Measurements from ENCODE around the gene PDZD4.
"Not testable (repeated sequence)": the region's sequence is repeated elsewhere in the genome, so short reads cannot be mapped to it uniquely, and the experiment has no call there.

Gene PDZD4

DNA sequence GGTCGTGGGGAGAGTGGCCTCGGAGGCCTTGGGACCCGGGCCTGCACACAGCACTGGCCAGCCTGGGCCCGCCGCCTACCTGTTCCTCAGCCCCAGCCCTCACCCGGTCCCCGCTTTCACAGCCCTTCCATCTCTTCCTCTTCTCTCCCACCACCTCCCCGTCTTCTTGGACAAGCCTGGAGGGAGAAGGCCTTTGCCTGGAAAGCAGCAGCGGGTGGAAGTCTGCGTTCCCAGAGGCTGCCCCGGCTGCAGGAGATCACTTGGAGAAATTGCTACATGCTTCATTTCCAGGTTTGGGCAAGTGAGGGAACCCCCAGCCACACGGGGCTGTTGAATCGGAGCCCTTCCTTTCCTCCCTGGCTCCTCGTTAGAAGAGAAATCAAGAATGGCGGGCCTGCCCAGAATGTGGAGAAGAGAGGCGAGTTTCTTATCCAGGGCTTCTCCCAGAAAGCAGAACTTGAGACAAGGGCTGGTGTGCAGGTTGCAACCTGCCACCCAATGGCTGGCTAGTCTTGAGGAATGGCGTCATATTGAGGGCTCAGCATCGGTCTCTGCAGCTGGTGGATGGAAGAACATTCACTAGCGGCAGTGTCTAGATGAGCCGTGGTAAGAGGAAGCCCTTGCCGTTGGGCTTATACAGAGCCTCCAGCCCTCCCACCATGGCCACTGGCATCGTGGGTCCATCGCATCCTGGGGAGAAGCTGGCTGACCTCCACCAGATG lies 1.2 kb upstream of the PDZD4 start:
- no peak for DNase-seq

- no peak for DNase-seq
Measured at GRCh38 chrX:153830640-153831428, 490 bp upstream of the PDZD4 start.

- DNase-seq, result no peak
Measured at GRCh38 chrX:153829549-153829798, 870 bp downstream of the PDZD4 start.

GRCh38 chrX:153828723-153829548 lies 1.4 kb downstream of the PDZD4 start:
- DNase-seq, result no peak

DNA sequence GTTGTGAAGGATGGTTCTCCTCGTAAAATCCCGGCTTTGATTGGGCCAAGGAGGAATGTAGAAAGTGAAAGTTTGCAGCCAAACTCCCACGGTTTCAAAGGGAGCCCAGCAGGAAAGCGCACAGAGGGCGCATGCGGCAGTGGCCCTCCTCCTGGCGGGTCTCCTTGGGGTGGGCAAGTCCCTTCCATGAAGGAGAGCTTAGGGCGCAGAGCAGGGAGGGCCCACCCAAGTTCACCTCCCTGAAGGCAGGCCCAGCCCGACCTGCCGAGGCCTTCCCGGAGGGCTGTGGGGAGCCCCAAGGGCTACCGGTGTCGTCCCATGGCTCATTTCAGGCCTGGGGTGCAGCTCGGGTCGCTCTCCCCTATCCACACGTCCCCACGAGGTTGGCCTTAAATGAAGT lies 2.0 kb downstream of the PDZD4 start:
- DNase-seq, result no peak

- no peak for DNase-seq
Measured at GRCh38 chrX:153827903-153828302, 2.4 kb downstream of the PDZD4 start.

- DNase-seq, result no peak
Measured at GRCh38 chrX:153827016-153827415, 3.3 kb downstream of the PDZD4 start.

- no peak for DNase-seq
Measured at GRCh38 chrX:153825042-153825441, 5.3 kb downstream of the PDZD4 start.

DNA sequence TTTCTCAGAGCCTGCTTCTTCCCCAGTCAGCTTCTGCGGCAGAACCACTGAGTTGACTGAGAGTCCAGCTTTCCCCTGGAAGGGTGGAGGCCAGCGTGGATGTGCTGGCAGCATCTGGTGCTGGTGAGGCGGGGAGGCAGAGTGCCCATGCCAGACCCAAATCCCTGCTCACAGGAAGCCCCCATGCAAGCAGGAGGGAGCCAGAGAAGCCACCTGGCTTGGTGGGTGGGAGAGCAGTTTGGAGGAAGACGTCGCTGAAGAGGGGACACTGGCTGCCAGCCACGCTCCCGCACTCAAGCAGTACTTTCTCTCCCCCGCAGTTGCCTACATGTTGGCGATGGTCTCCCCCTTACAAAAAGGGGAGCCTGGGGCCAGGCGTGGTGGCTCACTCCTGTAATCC lies 6.0 kb downstream of the PDZD4 start:
- DNase-seq, result no peak

DNA sequence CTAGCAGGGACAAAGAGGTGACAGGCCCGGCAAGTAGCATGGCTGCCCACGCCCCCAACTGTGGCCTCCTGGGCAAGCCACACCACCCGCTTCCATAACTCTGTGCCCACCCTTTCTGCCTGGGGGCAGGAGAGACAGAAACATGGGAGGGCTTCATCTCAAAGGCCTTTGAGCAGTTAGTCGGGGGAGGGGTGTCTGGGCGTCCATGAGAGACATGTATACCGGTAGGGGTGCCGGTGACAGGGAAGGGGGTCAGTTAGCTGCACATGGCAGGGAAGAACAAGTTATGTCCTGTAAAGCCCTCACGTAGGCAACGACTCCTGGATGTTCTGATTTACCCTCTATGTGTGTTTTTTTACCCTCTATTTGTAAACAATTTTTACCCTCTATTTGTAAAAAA lies 9.3 kb downstream of the PDZD4 start:
- no peak for DNase-seq

- DNase-seq, result no peak
Measured at GRCh38 chrX:153820601-153821000, 9.7 kb downstream of the PDZD4 start.

GRCh38 chrX:153819384-153820040 lies 10.8 kb downstream of the PDZD4 start:
- no peak for DNase-seq

DNA sequence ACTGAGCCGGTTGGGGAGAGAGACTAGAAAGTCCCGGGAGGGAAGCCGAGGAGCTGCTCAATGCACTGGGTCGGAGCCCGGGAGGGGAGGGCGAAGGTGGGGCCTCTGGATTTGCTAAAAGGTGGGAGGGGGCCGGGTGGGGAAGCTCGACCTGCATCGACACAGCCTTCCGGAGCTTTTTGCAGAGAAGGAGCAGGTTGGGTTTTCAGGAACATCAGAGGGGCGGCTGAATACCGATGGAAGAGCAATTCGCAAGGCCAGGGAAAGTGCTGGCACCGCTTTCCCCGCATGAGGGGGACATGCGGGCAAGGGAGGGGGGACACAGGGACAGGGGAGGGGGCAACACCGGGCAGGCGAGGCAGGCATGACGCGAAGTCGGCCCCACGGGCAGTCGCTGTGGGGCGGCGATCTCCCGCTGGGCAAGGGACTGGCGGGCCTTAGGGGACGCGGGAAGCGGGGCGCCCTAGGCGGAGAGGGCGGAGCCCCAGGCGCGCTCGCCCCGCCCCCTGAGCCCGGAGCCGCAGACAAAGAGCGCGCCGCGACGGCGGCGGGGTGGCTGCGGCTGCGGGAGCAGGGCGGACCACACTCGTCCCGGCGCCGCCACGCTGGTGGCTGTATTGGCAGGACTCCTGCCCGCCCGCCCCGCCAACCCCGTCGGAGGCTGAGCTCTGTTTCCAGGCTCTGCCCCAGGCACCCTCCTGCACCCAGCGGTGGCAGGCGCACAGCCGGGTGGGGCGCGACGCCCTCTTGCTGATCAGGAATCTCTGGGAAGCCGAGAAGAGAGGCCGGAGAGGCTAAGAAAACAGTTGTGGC lies 11.6 kb downstream of the PDZD4 start:
- peak; percentile 84 for DNase-seq

- not testable (repeated sequence) for DNase-seq
Measured at GRCh38 chrX:153818064-153818463, 12.3 kb downstream of the PDZD4 start.

- peak; percentile 72 for DNase-seq
Measured at GRCh38 chrX:153816831-153817690, 13.3 kb downstream of the PDZD4 start.

DNA sequence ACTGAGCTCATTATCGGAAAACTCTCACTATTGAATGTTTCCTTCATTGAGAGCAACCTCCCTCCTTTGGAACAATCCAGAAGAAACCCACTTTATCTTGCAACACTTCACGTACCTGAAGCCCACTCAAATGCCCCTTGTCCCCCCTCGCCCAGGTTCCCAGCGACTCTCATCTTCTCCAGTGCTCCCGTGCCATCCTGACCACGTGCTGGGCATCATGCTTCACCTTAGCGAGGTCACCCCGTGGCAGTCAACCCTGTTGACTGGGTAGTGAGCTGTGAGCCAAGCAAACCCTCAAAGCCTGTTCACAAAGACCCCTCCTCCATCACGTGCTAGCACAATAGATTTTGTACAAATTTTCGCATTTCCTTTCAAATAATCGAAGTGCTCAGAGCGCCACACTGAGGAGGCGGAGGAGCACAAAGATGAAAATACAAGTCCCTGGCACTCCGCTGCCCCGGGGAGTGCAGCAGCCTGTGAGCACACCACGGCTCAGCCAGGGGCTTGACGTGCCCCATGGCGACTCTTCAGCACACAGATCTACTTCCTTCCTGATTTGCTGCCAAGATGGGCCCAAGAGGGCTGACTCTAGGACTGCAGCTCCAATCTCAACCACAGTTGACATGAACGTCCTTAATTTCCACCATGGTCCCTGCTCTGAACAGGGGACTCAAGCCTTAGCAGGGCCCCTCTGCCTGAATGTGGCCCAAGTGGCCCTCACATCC lies 15.6 kb downstream of the PDZD4 start:
- no peak for DNase-seq

DNA sequence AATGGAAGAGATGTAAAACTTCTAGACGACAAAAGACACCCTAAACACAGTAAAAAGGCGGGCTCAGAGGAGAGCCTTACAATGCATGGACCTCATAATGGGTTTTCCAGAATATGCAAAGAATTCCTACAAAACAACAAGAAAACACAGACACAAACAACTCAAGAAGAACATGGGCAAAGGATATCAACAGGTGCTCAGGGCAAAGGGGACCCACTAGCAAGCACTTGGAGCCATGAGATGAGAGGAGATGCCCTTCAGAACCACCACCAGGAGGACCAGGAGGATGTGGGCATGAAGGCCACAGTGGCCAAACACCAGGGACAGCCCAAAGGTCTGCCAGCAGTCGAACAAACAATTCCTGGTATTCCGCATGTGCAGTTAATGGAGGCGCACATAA lies 17.2 kb downstream of the PDZD4 start:
- no peak for DNase-seq

DNA sequence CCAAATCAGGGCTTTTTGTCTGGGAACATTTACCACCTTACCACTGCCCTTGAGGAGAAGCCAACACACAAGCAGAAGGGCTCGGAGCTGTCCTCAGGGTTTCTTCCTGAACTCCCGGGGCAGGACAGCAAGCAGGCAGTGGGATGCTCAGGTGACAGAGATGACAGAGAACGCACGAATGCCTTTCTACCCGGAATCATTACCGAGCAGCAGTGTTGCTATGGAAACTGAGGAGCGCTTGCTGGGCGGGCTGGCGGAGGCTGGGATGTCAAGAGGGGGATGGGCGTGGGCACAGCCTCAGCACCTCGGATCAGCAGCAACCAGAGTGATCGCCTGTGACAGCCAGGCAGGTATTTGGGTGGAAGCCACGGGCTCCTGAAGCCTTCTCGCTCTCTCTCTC lies 18.1 kb downstream of the PDZD4 start:
- no peak for DNase-seq

DNA sequence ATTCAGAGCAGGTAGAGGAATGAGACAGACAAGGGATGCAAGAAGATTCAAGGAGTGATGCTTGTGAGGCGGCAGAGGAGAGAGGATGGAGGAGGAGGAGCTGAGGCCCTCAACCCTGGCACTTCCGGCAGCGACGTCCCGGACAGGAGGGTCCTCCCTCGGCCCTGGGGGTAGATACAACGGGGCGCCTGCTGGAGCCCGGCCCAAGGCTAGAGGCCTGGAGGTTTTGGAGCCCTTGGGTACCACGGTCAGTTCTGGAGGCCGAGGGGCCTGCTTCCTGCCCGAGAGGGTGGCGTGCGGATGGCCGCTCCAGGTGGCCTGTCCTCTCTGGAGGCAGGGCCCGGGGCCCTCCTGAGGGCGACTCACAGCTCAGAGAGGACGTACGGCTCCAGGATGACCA lies 22.4 kb downstream of the PDZD4 start:
- no peak for DNase-seq

DNA sequence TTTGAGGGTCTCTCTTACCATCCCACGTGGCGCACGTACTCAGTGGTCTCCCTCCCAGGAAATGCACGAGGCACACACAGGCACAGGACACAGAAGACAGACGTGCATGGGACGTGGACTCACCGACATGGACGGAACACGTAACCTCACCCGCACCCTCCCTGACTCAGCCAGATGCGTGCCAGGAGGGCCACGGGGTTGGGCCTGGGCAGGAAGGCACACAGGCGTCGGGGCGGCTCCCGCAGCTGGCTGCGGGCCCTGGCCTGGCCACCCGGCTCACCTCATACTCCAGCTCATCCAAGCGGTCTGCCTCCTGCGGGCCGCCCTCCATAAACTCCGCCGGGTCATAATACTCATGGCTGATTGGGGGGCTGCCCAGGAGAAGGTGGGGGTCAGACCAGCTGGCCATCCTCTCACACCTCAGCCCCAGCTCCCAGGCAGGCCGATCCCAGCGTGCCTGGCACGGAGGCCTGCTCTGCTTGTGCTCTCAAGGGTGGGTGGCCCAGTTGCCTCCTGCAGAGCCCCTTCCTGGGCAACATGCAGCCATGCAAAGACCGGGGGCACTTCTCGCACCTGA lies 23.3 kb downstream of the PDZD4 start:
- DNase-seq, result no peak

Measured in activated effector memory CD4-positive, alpha-beta T cell treated with anti-CD3 and anti-CD28 coated beads, Interleukin-2, amount 50 U/mL, for 16 hours (primary cell).